HG02970 (cell line): ENCODE data around the gene EIF3F.

ENCODE experiments used
- ATAC-seq: cut with Tn5 transposase; IDR thresholded peaks from one replicate; pipeline ENCODE4 v1.9.1; 2021; ENCODE audit warnings: mild to moderate bottlenecking, moderate library complexity, moderate number of reproducible peaks; ENCODE audit not compliant: unreplicated experiment, low FRiP score

Gene EIF3F

DNA sequence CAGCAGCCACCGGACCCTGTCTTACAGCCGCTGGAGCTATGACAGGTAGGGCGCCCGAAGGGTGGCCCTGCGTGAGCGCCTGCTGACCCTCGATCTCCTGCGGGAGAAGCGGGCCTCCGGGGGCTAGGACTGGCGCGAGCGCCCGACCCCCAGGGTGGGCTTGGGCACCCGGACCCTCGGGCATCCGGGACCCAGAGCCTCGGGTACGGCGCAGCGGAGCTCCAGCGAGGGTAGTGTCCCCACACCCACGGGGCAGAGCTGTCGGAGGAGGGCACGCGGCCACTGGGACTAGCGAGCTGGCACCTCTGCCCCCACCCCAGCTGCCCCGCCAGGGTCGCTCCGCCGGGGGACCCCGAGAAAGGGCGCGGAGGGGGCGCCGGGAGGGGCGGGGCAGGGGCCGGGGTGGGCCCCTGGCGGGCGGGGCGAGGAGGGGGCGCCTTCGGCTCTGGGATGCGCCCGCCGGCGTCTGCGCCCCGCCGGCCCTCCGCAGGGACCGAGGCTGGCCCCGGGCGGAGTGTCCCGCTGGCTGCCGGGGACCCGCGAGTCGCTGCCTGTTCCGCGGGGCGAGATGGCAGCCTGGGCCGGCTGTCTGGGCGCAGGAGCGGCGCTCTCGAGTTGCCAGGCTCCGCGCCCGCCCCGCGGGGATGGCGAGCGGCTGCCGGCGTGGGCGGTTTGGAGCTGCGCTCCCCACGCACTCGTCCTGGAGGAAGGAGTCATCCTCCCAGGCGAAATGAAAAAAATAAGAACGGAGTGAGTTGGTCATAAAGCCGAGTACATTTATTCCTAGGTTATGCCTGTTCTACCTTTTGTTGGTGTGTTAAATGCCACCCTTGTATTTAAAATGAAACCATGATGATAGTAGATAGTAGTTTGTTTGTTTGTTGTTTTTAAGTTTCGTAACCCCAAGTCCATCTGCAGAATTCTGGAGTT lies 32.4 kb downstream of the EIF3F start:
- ATAC-seq: no peak

DNA sequence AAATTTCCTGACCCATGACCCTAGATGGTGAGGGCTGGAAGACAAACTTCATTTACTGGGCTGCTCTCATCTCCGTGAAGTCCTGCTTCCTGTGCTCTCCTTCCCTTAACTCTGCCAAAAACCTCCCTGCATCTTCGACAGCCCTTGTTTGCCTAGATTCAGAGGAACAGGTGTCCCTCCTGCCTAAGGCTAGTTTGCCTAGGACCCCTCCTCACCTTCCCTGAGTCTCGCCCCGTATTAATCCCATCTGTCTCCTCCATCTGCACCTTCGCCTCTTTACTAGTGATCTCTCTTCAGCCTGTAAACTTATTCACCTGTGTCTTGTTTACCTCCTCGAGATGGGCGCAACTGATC lies 33.1 kb downstream of the EIF3F start:
- ATAC-seq: no peak

DNA sequence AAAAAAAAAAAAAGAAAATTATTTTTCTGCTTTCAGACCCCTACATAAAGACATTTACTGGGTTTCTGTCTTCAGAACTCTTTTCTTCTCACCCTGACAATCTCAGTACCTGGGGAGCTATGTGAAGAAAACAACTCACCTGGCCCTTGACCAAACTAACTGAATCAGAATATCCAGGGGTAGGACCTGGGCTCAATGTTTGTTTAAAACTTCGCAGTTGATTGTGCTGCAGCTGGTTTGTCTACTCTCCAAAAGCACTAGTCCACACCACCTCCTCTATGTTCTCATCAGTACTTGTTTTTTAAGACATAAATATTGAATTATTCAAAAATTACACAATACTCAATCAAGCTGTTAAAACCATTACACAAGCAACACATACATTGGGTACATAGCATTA lies 34.8 kb downstream of the EIF3F start:
- ATAC-seq: no peak

DNA sequence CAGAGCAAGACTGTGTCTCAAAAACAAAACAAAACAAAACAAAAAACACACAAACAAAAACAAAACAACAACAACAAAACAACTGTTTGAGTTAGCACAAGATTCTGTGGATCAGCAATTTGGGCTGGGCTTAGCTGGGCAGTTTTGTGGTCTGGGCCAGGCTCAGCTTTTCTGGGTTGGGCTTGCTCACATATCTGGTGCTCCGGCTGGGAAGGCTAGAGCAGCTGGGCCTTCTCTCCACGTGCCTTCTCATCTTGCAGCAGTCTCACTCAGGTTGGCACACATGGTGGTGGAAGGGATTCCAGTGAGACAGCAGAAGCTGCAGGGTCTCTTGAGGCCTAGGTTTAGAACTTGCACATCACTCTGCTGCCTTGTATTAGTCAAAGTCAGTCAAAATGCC lies 35.7 kb downstream of the EIF3F start:
- no peak for ATAC-seq

DNA sequence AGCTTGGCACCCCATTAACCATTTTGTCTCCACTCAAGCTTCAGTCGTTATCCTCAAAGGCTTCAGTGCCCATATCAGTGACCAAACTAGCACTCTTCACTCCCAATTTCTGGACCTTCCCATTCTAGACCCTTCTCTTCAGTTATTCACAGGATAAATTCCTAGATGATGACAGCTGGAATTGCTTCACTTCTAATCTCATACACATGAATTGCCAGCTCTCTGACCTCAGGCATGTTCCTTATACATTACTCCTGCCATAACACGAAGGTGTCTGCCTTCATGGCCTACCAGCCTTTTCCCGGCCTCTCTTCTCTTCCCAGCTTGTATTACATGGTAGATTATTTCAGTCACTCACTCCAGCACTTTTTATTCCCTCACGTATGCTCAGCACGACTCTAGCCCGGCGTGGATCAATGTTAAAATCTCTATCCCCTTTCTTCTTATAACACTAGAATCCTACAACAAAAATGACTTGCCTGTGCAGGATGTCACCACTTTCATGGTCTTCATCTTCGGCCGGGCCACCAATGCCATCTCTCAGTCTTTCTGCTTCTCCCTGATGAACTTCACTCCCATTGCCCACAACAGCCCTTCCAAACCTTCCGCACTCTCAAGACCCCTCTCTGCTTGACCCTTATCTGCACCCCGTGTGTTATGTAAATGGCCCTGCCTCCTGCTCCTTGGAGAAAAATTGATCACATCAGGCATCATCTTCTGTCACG lies 36.9 kb downstream of the EIF3F start:
- ATAC-seq: no peak

DNA sequence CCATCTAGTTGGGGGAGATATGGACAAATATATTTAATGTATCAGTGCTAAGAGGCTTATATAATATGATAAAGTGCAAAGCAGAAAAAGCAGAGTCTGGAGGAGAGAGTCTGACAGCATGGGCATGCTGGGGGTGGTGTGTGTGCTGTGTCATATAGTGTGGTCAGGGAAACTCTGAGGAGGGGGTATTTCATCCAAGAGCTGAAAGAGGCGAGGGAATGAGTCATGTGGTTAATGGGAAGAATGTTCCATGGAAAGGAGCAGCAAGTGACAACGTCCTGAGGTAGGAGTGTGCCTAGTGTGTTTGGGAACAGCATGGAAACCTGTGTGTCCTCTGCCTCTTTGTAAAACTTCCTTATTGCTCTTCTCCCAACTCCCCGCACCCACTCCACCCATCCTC lies 38.0 kb downstream of the EIF3F start:
- no peak for ATAC-seq

DNA sequence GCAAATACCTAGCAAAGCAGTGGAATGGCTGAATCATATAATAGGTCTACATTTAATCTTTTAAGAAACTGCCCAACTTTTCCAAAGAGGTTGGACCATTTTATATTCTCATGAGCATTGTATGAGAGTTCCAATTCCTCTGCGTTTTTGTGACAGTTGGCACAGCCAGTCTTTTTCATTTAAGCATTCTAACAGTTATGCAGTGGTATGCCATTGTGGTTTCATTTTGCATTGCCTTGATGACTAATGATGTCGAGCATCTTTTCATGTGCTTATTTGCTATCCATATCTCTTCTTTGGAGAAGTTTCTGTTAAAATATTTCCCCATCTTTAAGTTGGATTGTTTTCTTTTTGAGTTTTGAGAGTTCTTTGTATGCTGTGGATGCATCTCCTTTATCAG lies 38.7 kb downstream of the EIF3F start:
- no peak for ATAC-seq

DNA sequence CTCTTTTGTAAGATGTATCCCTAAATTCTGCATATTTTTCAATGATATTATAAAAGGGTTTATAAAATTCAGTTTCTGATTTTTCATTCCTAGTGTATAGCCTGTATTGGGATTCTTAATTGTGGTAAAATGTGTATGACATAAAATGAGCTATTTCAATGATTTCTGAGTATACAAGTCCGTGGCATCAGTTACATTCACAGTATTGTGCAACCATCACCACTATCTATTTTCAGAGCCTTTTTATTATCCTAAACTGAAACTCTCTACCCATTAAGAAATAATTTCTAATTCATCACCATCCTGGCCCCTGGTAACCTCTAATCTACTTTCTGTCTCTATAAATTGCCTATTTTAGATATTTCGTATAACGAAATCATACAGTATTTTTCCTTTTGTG lies 39.8 kb downstream of the EIF3F start:
- no peak for ATAC-seq

DNA sequence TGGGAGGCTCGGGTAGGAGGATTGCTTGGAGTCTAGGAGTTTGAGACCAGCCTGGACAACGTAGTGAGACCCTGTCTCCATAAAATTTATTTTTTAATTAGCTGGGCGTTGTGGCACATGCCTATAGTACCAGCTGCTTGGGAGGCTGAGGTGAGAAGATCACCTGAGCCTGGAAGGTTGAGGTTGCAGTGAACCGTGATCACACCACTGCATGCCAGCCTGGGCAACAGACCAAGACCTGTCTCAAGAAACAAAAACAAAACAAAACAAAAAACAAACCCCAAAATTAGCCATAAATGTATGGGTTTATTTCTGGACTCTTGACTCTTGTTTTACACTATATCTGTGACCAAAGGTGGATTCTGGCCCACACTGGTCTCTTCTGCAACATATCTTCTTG lies 41.6 kb downstream of the EIF3F start:
- ATAC-seq: no peak

DNA sequence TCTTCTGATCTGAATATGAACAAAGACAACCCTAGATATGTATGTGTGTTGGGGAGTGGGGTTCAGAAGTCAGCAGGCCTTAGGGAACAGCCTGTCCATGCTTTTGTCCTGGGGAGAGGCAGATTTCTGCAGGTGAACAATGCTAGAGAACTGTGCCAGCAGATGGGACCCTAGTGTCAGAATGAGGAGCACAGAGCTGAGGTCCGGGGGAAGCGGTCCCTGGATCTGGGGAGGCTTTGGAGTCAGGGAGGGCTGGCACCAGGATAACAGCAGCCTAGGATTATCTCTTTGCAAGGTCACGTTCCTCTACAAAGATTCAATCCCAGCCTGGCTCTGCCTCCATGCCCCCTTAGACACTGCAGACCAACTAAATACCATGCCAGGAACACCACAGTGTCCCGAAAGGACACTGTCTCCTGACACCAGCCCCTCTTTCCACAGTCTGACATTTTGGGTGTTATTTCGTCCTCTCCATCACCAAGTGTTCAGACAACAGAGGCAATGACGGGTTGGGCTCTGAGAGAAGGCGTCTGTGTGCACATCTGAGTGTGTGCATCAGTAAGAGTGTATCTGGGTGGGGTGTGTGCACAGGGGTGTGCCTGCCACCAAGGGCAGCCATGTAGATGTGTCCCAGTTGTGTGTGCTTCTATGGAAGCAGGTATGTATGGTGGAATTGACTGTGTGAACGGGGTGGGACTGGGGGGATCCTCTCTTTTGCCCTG lies 43.5 kb downstream of the EIF3F start:
- no peak for ATAC-seq

DNA sequence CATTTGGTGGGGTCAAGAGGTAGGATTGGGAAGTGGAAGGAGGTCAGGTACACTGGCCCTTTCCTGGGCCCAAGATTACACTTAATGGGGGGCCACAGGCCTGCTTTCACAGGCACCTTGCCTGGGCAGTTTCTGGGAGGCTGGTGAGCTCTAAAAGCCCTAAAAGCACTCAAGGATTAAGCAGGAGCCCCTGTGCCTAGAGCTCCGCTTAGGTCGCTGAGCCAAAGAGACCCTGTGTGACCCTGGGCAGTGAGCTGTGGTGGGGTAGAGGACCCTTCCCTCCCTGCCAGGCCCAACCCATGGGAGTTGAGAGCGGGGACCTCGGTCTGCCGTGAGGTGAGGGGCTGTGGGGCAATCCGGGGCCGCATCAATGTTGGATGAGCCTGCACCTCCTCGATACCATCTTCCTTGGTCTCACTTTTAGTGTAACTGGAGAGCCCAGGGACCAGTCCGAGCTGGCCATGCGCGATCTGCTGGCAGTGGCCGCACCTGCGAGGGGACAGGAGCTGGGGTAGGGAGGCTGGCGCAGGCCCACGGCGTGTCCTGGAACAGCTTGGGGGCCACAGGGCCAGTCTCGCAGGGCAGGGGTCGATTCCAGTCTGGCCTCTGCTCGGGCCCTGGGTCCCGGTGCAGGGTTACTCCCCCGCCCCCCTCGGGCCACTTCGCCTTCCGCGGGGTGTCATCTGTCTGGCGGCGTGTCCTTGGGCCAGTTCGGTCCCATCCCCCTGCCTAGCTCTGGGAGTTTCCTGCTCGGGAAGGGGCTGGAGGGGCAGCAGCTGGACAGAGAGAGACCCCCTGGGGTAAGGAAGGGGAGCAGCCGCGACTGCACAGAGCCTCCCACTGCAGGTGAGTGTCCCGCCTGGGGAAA lies 44.3 kb downstream of the EIF3F start:
- ATAC-seq: no peak

DNA sequence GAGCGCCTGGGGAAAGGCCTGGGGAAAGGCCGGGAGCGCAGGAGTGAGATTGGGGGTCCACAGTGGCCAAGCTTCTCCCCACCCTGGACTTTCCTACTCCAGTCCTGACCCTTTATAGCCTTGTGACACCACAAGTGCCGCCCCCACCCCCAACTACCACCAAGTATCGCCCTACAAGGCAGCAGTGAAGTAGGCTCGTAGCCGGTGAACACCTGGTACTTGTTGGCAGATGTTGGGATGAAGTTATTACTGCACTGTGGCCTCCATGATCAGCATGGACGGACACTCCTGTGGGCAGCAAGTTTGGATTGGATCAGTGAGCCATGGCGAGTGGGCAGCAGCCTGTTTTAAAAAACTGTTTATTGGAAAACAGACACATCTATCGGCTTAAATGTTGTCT lies 45.0 kb downstream of the EIF3F start:
- ATAC-seq: no peak

DNA sequence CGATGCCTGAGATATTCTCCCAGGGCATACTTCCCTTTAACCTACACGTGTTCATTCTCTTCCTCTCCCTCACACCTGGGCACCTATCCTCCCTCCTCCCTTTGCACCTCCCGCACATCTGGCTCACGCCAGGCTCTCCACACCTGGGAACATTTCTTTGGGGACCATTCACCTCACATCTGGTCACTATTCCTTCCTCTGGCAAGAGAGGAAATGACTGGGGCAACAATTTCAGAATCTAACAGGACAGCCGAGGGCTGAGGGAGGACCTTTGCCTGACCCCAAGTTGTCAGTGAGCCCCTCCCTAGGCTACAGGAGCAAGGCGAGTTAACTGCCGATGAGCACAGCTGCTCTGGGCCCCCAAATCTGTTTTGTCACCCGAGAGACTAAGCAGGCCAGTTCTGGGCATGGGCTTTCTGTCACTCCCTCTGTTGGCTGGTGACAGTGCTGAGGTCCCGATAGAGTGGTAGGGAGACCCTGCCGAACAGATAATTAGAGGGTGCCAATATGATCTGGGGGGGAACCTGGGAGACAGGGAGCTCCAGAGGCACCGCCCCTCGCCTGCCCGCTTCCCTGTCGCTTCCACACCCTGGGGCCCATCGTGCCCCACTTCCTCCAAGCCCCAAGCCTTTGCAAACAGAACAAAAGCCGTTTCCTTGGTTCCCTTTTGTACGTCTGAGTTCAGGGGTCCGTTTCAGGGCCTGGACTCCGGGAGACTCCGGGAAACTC lies 45.6 kb downstream of the EIF3F start:
- no peak for ATAC-seq

DNA sequence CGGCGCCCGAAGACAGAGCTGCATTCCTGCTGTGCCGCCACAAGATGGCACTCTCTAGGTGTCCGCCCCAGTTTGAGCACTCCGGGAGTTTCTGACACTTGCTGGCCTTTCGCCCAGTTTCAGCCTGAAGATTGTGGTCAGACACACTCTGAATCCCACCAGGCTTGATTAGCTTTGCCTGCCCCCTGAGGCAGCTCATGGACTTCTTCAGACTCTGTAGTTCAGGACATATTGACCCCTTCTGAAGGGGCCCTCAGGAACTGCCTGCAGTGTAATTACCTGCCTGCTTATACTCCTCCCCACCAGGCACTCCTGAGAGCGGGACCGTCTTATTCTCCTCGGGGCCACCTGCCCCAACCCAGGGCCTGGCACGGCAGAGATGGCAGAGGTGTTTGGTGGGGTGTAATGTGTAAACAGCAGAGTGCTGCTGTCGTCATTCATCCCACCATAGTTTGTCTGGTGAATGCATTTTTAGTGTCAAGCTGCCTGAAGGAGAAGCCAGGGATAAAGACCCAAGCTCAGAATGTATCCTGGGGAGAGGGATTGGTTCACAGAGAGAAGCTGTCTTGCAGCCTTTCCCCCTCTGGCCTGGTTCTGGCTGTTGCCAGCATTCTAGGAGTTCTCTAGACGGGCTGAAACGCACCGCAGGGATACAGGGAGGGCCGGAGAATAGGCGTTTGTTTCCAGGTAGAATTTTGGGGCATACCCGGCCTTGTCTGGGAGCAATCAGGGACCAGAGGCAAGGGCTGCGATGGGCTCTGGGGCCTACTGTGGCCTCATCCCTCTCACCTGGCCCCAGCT lies 46.4 kb downstream of the EIF3F start:
- ATAC-seq: no peak

DNA sequence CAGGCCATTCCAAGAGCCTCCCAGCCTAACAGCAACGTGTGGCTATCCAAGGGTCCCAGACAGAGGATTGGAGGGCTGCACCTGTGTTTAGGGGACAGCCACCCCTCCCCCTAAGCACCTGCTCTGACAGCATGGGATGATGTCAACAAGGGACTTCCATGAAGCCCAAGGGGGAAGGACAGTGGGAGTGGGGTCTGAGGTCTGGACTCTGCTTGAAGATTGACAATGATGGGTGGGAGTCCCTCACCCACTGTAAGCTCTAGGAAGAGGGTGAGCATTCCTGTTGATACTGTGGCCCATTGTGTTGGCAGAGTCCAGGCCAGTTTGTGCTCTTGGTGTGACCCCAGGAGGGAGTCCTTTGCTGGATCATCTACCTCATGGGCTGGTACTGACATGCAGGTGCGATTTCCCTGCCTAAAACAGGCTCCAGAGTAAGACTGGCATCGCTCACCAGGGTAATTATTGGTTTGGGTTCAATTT lies 47.0 kb downstream of the EIF3F start:
- ATAC-seq: no peak

DNA sequence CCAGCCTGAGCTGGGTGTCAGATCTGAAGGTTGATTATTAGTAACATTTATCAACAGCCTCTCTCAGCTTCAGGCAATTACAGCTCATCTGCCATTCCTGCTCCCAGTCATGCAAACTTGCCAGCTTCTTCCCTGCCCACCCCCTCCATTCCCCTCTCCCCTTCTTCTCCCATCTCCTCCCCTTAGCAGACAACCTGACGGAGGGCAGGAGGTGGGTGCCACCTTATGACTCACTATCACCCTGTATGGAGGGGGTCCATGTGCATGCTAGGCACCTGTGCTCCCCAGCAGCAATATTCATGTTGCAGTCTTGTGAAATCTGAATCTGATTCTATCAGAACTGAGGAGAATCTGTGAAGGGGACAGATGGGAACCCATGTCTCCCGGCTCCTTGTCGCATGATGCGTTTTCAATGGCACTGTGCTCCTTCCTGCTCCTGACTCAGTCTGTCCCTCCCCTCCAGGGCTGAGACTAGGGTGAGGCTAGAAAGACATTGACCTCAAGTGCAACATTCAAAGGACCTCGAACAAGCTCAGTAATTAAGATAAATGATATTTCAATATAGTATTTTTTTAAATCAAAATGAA lies 47.6 kb downstream of the EIF3F start:
- ATAC-seq: no peak

DNA sequence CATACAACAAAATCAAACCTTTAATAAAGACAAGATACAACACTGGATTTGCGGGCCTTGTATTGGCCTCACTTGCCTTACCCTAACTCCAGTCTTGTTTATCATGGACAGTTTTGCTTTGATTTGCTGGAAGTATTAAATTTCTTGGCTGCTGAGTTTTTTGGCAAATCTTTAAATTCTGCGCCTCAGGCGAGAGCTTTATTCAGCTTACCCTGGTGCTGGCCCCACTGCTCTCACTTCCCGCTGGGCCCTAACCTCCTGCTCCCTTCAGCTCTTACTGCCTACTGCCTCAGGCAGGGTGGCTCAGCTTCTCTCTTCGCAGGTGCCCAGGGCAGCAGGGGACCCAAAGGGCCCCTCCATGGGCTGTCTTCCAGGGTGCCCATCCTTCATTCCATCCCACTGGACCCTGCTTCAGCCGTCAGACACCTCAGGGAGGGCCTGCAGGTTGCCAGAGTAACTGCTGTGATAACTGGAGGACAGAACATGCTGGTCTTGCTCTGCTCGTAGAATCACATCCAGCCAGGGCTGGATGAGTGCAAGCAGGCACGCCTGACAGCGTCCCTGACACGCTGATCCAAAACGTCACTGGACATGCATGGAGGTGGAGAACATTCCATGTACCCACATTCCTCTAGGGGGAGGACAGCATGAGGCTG lies 48.2 kb downstream of the EIF3F start:
- ATAC-seq: no peak
